ENCODE data around the gene THAP4. TPM values are rescaled to one million over a fixed set of nuclear protein-coding genes. Genes with fewer than 3 reads are reported as not detected.

Gene THAP4
- total RNA-seq, 1 donor from 2014 or later: 34.2 TPM

Other genes with a start within 250 kb of the THAP4 start
- gene STK25, start 128.6 kb downstream of the THAP4 start, total RNA-seq: 122 and 123 TPM in 2 replicates
- gene BOK, start 78.4 kb downstream of the THAP4 start, total RNA-seq: 0.07 TPM in 2 replicates
- gene ATG4B, start 535 bp upstream of the THAP4 start, total RNA-seq: 94.9 and 99.0 TPM in 2 replicates
- 60.2 and 65.9 TPM in 2 replicates for gene DTYMK, start 49.7 kb upstream of the THAP4 start, total RNA-seq
- gene ING5, start 64.9 kb upstream of the THAP4 start, total RNA-seq: 25.3 and 29.2 TPM in 2 replicates
- gene D2HGDH, start 97.5 kb upstream of the THAP4 start, total RNA-seq: 17.9 and 20.9 TPM in 2 replicates
- not detected in 2 replicates for gene GAL3ST2, start 139.7 kb upstream of the THAP4 start, total RNA-seq
- 0.29 TPM in 1 of 2 replicates, not detected in the other for gene NEU4, start 172.0 kb upstream of the THAP4 start, total RNA-seq
- gene PDCD1, start 221.7 kb upstream of the THAP4 start, total RNA-seq: 7.8 and 8.9 TPM in 2 replicates
- gene RTP5, start 232.6 kb upstream of the THAP4 start, total RNA-seq: not detected in 2 replicates

Data from T-helper 1 cell treated with Interleukin-12 subunit alpha and Interleukin-12 subunit beta and Interleukin-4 antibody, amounts not matched to agents 30 ng/mL and 1 ng/mL, for 36 hours (primary cell).